Measurements from ENCODE around the gene PTPN11.

- TF ChIP-seq CTCF (IDR thresholded peaks at IDR 0.05; ENCODE audit: extremely low read depth in 1 of 2, insufficient read depth in 1 of 2, low read depth in 1 of 2, low read length in 2 of 2): no peak
- TF ChIP-seq EZH2 (IDR thresholded peaks at IDR 0.05; ENCODE audit: borderline replicate concordance, low read depth, low read length, severe bottlenecking): no peak
- no peak for TF ChIP-seq POLR2AphosphoS5 (IDR thresholded peaks at IDR 0.05; ENCODE audit: insufficient read depth, low read depth, low read length)
- TF ChIP-seq POLR2A (IDR thresholded peaks at IDR 0.05; ENCODE audit: low read depth, low read length): no peak
- TF ChIP-seq JUN (IDR thresholded peaks at IDR 0.05; ENCODE audit: borderline replicate concordance, insufficient read depth, insufficient read length, low read depth): no peak
- TF ChIP-seq MAX (IDR thresholded peaks at IDR 0.05; ENCODE audit: insufficient read depth, insufficient read length): no peak
- no peak for TF ChIP-seq MYC (IDR thresholded peaks at IDR 0.05; ENCODE audit: low read depth, low read length)
- no peak for TF ChIP-seq FOS (IDR thresholded peaks at IDR 0.05; ENCODE audit: borderline replicate concordance, insufficient read depth, low read length)
These were observed 5.4 kb downstream of the PTPN11 start for GRCh38 chr12:112424126-112424525.
